ENCODE measurements around the gene L2HGDH. TPM values are rescaled to one million over a fixed set of nuclear protein-coding genes. Genes with fewer than 3 reads are reported as not detected.

Gene L2HGDH
- total RNA-seq, 1 donor, result 4.0 TPM

DNA sequence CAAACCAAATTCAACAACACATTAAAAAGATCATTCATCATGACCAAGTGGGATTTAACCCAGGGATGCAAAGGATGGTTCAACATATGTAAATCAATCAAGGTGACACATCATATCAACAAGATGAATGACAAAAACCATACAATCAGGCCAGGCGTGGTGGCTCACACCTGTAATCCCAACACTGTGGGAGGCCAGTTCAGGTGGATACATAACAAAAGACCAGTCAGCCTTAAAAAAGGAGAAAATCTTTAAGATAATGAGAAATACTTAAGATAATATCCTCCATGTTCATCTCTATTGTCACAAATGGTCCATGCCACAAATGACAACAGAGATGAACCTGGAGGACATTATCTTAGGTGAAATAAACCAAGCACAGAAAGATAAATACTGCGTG is 12.4 kb downstream of the L2HGDH start:
- no peak for DNase-seq (ENCODE audit: low read depth in 2 of 3, low spot score in 2 of 3)

DNA sequence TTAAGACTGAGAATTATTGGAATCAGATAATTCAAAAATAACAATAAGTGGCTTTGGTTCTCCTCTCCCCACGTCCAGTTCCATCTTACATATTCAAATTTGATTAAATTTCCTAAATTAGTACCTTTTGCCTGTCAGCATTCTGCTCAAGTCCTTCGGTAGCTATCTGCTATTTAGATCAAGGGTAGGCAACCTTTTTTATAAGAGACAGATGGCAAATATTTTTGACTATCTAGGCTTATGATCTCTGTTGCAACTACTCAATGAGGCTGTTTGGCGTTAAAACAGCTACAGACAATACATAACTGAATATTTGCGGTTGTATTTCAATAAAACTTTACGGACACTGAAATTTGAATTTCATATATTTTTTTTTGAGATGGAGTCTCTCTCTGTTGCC is 21.7 kb downstream of the L2HGDH start:
- DNase-seq (ENCODE audit: low read depth in 2 of 3, low spot score in 2 of 3), result no peak

DNA sequence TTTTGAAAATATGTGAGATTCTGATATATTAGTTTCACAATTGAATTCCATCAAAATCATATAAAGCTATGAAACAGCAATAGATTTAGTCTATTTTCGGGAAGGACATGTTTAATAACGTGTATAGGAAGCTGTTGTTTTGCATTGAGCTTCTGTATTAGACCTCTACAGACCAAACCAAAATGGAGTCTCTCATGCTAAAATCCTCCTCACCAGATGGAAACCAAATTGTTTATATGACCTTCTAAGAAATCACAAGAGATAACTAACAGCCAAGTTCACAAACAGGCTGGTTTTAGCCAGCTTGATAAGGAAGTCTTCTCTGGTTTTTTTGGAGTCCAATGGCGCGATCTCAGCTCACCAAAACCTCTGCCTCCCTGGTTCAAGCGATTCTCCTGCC is 23.9 kb downstream of the L2HGDH start:
- no peak for DNase-seq (ENCODE audit: low read depth in 2 of 3, low spot score in 2 of 3)

DNA sequence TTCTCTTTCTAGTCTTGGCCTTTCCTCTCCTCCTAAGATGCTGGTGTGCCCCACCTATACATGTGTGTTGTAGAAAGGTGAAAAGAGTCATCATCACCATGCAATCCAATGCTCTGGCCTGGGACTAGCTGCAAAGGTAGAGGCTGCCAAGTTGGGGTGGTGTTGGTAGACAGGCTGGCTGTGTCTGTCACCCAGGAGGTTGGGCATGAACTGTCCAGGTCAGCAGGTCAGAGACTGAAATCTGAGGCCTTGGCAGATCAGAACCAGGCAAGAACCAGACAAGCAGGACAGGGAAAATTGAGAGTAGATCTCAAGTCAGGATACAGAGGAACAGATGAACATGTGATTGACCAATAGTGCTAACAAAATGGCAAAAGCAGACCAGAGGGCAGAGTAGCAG is 26.2 kb downstream of the L2HGDH start:
- DNase-seq (ENCODE audit: low read depth in 2 of 3, low spot score in 2 of 3), result no peak

DNA sequence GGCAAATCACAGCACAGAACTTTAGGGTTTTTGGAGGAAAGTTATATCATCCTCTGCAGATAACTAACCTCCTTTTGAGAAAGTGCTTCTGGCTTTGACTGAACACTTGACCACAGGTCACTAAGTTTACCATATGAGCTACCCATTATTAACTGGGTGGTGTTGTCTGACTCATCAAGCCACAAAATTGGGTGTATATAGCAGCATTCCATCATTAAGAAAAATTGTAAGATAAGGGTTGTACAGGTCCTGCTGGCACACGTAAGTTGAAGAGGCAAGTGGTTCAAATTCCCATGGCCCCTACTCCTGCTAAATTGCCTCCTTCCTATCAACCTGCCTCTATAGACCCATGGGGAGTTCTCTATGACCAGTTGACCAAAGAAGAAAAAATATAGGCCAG is 39.5 kb downstream of the L2HGDH start:
- no peak for DNase-seq (ENCODE audit: low read depth in 2 of 3, low spot score in 2 of 3)

DNA sequence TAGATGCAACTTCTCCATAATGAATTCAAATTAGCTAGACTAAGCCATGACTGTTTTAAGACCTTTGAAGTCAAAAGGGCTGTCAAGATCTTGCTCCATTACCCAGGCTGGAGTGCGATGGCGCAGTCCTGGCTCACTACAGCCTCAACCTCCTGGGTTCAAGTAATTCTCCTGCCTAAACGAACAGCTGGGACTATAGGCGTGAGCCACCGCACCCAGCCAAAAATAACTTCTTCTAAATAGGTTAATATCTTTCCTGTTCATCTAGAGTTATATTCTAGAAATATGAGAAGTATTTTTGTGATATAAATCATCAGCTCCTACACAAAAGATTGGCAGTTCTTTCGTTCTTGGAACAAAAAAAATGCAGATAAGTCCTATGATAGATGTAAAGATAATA is 41.1 kb downstream of the L2HGDH start:
- DNase-seq (ENCODE audit: low read depth in 2 of 3, low spot score in 2 of 3), result no peak

DNA sequence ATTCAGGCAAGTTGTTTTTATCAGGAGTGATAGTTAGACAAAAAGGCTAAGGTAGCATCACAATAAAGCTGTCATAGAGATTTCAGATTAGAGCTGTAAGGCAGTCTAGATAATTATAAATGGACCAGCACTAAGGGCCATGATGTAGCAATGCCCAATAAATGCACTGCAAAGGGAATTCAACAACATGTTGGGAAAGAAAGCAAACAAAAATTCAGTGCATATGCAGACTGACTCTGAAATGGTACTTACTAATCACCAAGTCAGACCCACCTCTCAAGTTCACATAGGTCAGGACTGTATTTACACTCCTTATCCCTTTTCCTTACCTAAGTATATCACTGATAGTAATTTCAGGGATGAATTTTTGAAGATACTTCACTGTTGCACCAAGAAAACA is 47.0 kb downstream of the L2HGDH start:
- no peak for DNase-seq (ENCODE audit: low read depth in 2 of 3, low spot score in 2 of 3)

DNA sequence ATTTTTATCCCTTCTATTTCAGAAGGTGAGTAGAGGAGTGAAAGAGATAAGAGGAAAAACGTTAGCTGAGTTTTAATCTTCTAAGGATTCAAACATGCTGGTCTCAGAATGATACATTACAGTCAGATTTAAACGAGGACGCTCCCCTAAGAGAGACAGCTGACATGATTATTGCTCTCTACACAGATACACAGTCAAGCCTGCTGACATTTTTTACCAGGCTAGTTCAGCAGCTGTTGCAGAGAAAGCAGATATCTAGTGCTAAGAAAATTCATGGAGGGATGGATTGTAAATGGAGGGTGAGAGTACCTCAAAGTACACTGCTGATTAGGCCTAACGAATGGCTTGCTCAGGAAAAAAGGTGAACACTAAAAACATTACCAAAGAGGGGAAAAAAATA is 48.7 kb downstream of the L2HGDH start:
- DNase-seq (ENCODE audit: low read depth in 2 of 3, low spot score in 2 of 3), result no peak

DNA sequence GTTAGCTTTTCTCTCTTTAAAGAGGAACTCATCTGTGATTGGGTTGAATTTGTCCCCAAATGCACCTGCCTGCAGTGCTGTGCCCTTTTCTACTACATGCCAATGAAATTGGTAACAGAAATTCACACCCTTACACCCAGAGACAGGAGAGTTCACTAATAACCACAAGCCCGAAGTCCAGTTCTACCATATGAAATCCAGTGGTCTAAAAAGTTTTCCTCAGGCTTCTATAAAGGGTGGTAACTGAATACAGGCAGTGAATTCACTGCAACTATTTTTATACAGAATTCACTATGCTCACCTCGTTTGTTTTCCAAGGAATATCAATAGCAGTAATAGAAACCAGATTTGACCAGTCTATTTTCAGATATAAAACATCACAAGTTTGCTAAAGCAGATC is 49.2 kb downstream of the L2HGDH start:
- no peak for DNase-seq (ENCODE audit: low read depth in 2 of 3, low spot score in 2 of 3)

DNA sequence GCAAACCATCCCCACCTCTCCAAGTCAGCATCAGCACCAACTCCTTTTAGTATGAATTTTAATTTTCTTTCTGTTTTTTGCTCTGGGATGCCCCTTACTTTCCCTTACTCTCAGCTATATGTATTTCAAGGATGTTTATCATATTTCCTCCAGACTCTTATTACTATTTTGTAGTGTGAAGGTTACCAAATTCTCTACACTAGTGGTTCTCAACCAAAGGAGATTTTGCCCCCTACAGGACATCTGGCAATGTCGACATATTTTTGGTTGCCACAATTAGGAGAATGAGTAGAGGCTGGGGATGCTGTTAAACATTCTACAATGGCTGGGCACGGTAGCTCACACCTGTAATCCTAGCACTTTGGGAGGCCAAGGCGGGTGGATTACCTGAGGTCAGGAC is 51.5 kb downstream of the L2HGDH start:
- peak in 2 of 3 donors; percentile 42 to 75 for DNase-seq (ENCODE audit: low read depth in 2 of 3, low spot score in 2 of 3)

DNA sequence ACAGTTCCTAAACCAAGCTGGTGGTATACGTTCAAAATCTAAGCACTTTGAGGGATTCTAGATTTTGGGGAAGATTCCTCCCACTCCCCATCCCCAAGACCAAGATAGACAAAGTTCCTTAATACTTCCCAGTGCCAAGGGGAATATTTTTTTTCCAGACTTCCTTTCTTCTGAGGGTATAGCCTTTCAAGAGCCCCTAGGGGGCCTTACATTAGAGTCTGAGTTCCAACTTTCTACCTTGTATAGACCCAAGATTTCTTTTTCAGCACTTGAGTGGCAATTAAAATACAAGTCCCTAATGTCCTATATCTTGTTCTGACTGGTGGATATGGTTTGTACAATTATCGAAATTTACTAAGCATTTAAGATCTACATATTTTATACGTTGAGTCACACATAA is 52.0 kb downstream of the L2HGDH start:
- no peak for DNase-seq (ENCODE audit: low read depth in 2 of 3, low spot score in 2 of 3)

DNA sequence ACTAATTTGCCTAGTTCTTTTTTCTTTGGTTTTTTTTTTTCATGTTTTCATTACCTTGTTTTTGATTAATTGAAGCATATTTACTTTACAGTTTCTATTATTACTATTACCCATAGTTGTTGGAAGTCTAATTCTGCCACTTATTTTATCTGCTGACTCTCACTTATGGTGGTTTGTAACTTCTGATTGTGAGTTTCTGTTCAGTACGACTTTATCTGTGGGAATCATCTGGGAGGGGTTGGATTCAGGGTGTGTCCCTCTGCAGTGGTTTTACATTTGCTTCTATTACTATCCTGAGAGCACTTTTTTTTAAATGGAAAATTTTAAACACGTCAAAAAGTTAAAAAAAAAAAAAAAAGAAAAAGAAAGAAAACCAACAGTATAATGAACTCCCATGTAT is 54.3 kb downstream of the L2HGDH start:
- DNase-seq (ENCODE audit: low read depth in 2 of 3, low spot score in 2 of 3), result peak in 1 of 3 donors; percentile 6

DNA sequence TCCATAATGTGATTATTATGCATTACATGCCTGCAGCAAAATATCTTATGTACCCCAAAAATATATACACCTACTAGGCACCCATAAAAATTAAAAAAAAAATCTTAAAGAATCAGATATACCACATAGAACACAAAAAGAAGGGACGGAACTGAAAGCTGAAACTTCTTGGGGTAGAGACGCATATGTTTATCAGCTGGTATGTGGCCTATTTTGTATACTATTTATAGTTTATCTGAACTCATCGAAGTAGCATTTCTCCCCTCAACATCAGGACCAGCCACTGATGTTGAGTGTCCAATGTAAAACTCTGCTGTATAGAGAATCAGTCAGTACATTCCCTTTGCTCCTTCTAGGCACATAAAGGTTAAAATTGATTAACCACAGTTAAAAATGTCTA is 57.8 kb downstream of the L2HGDH start:
- no peak for DNase-seq (ENCODE audit: low read depth in 2 of 3, low spot score in 2 of 3)

DNA sequence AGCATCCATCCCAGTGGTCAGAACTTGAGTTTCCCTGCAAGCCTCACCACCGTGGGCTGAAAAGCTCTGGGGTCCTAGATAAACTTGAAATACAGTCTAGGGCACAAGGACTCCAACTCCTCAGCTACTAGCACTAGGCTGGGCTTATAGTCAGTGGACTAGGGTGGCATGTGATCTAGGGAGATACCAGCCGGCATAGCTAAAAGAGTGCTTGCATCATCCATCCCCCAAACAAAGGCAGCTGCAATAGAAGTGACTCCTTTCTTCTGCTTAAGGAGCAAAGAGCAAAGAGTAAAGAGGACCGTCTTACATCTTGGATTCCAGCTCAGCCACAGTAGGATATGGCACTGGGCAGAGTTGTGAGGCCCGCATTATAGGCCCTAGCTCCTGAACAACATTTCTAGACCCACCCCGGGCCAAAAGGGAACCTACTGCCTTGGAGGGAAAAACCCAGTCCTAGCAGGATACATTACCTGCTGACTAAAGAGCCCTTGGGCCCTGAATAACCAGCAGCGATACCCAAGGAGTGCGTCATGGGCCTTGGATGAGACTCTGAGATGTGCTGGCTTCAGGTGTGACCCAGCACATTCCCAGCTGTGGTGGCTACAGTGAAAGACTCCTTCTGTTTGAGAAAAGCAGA is 62.8 kb downstream of the L2HGDH start:
- no peak for DNase-seq (ENCODE audit: low read depth in 2 of 3, low spot score in 2 of 3)

DNA sequence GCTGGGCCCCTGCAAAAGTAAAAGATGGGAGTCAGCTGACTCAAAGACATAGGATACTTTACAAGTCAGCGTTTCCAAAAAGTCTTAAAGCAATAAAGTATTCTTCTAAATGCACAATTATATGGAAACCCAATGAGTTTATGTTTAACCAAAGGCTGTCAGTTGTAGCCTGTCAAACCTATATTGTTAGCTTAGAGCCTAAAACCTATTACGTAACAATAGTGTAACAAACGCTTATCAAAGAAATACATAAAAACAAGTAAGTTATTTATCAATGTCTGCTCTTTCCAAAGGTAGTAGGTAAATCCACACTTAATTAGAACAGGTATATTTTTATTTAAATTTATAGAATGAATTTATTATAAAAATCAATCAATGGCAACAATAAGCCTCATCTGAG is 64.8 kb downstream of the L2HGDH start:
- no peak for DNase-seq (ENCODE audit: low read depth in 2 of 3, low spot score in 2 of 3)

DNA sequence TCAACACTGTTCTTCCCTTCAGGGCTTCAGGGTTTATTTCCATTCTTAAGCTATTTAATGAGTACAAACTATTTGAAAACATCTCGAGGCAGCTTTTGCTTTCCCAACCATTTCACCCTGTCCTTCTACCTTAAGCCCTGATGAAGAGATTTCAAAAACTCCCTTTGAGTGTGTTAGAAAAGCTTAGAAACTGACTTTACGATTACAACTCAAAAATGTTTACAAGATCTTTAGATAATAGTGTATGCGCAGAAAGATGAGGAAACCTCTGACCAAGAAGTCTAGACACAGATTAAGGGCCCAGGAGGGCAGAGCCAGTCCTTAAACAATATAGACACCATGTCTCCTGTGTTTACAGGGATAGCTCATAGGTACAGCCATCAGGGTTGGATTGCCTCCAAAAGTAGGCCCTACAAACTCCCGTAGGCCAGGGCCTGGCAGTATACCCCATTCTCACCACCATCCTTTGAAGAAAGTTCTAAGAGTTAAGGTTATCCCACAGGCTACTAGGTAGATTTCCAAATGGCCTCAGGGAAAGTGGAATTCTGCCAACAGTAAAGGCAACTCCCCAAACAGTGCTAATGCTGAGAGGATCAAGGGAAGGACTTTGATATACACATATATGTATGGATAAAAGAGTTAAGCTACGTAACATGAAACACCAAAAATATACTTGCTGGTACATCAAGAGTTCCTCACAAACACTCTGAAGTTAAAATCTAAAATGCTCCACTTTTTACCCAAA is 69.3 kb downstream of the L2HGDH start:
- DNase-seq (ENCODE audit: low read depth in 2 of 3, low spot score in 2 of 3), result no peak

DNA sequence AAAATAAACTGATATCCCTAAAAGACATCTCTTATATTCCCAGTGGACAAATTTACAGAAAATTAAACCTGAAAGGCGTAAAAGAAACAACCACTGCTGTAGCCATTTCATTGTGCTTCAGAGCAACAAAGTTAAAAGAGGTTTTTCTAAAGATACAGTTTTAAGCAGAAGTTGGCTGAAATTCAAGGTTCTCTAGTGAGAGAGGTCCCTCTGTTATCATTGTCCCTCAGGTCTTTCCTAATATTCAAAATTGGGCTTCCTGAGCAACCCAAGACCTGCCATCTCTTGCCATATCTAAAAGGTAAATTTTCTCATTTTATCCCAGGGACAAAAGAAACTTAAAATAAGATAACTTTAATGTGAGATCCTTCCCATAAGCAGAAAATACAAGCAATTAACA is 69.9 kb downstream of the L2HGDH start:
- peak in 1 of 3 donors; percentile 8 for DNase-seq (ENCODE audit: low read depth in 2 of 3, low spot score in 2 of 3)

DNA sequence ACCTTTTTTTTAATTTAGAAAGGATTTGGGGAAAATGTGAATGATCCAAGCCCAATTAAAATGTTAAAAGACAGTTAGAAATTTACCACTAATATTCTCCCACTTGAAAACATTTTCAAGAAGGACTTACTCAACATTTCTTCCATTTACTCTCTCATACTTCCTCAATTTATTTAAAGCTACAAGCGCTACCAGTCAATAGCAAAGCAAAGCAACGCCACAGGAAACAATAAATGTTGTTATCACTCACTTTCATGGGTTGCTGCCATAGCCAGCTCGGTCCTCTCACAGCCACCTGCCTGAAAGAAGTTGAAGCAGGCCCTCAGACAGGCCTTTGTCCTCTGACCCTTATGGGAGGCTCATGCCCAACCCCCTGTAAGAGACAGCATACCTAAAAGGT is 74.6 kb downstream of the L2HGDH start:
- DNase-seq (ENCODE audit: low read depth in 2 of 3, low spot score in 2 of 3), result peak in 1 of 3 donors; percentile 37

DNA sequence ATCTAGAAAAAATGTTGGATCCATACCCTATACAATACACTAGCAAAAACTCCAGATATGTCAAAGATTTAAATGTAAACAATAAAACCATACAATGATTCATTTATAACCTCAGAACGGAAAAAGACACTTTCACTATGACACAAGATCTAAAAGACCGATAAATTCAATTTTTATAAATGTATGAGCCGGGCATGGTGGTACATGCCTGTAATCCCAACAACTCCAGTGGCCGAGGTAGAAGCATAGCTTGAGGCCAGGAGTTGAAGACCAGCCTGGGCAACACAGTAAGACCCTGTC is 78.1 kb downstream of the L2HGDH start:
- no peak for DNase-seq (ENCODE audit: low read depth in 2 of 3, low spot score in 2 of 3)

DNA sequence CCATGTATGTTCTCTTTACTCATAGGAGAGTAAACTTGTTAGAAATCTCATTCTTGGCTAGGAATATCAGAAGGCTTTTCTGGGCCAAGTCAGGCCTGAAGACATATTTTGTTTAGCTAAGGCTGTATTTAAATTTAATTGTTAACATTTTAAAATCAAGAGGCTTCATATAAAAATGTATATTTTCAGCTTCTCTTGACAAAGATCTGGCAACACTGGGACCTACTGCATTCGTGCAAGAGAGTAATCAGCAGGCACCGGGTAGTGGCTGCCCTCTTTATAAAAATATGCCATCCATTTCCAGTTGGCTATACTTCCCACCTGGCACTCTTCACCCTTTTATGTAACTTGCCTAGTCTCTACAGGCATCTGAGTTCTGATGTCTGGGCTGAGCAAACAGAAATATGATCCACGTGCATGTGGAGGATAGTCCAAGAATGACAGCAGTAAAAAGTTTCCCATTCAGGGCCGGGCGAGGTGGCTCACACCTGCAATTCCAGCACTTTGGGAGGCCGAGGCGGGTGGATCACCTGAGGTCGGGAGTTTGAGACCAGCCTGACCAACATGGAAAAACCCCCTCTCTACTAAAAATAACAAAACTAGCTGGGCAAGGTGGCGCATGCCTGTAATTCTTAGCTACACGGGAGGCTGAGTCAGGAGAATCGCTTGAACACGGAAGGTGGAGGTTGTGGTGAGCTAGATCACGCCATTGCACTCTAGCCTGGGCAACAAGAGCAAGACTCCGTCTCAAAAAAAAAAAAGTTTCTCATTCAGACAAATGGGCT is 78.7 kb downstream of the L2HGDH start:
- no peak for DNase-seq (ENCODE audit: low read depth in 2 of 3, low spot score in 2 of 3)

DNA sequence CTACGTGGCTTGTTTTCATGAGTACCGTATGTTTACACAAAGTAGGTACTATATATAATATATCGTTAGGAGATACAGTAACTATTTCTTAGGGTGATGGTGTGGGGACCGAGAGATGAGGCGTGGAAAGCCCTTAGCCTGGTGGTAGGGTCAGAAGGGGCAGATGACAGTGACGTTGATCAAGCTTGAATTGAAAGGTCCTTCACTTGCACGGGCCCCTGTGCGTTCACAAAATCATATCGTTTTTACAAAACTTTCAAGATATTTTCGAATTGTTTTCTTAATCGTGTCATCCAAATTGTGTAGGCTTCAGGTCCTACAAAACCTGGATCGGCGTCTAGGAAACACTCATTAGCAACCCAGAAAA is 79.8 kb downstream of the L2HGDH start:
- DNase-seq (ENCODE audit: low read depth in 2 of 3, low spot score in 2 of 3), result no peak
